BJ (cell line): Measurements from ENCODE around the gene METTL8. TPM values are rescaled to one million over a fixed set of nuclear protein-coding genes. Genes with fewer than 3 reads are reported as not detected.

Experiments used
- CTCF ChIA-PET: fragments of 350-600 bp; formaldehyde crosslinking; extraction: SDS; loops from one replicate; lab custom pipeline; 2021; ENCODE audit warnings: antibody characterized with exemption, inconsistent platforms; lab: Yijun Ruan, JAX
- POLR2A ChIA-PET: fragments of 300-600 bp; sonication (Branson Sonifier 250); formaldehyde crosslinking; extraction: SDS; loops from one replicate; lab custom pipeline; 2021; ENCODE audit warnings: antibody characterized with exemption; lab: Charles Lee
- DNase-seq: peaks from one replicate; pipeline ENCODE4 v3.0.0-alpha.2; 2011; ENCODE audit warnings: low read depth
- H3K27me3 ChIP-seq: 2 replicates; pipeline ENCODE4 v1.6.0; 2011; ENCODE audit warnings: low read length; ENCODE audit not compliant: control insufficient read depth, insufficient read depth
- H3K36me3 ChIP-seq: 2 replicates; pipeline ENCODE4 v1.5.1; 2011; ENCODE audit warnings: low read length; ENCODE audit not compliant: control insufficient read depth, insufficient read depth
- H3K4me3 ChIP-seq: 2 replicates; pipeline ENCODE4 v1.5.1; 2011; ENCODE audit warnings: low read depth, mild to moderate bottlenecking, control low read depth, low read length
- polyA plus RNA-seq: library from polyadenylated mRNA; depleted of rRNA; stranded (reverse); fragments of >200 nt; gene quantifications from 2 replicates; pipeline ENCODE4 v1.2.3, GENCODE V29; 2011
- TF ChIP-seq, protein P1 (sequence below): IDR thresholded peaks from 2 replicates; pipeline ENCODE4 v1.5.1; 2011; ENCODE audit warnings: low read depth, mild to moderate bottlenecking, control low read depth, inconsistent platforms, low read length, moderate library complexity; ENCODE audit not compliant: insufficient read depth

The METTL8 gene
- polyA plus RNA-seq, 1 experiment = 5.4 TPM

DNA sequence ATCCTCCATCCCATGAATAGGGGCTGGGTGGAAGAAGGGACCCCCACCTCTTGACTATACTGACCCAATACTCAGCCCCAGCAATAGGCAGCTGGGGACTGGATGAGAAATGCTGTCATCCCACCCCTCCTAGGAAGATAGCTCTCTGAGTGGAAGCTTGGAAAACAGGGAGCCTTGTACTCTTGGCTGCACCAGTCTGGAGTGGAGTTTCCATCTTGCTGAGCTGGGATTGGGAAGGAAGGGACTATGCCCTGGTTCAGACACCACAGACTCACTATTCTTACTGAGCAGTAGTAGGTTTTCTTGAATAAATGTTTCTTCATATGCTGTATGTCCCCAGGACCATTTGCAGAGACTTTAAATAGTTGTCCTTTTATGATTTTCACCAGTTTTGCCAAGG lies 7.7 kb upstream of the METTL8 start:
- H3K4me3 ChIP-seq = no peak overlapping the region
- DNase-seq = no peak
- TF ChIP-seq, protein P1, sequence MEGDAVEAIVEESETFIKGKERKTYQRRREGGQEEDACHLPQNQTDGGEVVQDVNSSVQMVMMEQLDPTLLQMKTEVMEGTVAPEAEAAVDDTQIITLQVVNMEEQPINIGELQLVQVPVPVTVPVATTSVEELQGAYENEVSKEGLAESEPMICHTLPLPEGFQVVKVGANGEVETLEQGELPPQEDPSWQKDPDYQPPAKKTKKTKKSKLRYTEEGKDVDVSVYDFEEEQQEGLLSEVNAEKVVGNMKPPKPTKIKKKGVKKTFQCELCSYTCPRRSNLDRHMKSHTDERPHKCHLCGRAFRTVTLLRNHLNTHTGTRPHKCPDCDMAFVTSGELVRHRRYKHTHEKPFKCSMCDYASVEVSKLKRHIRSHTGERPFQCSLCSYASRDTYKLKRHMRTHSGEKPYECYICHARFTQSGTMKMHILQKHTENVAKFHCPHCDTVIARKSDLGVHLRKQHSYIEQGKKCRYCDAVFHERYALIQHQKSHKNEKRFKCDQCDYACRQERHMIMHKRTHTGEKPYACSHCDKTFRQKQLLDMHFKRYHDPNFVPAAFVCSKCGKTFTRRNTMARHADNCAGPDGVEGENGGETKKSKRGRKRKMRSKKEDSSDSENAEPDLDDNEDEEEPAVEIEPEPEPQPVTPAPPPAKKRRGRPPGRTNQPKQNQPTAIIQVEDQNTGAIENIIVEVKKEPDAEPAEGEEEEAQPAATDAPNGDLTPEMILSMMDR = no peak
- H3K36me3 ChIP-seq = no peaks in the 10 kb centered on the region
- ChIA-PET POLR2A (no interaction called here), CTCF (interaction anchor here (0.6 to 0.9 kb wide), 2 partner anchors 25 to 412 kb away, joined by 3 read pairs; no protein-coding TSS in a partner anchor)
- no peaks in the 10 kb centered on the region for H3K27me3 ChIP-seq

DNA sequence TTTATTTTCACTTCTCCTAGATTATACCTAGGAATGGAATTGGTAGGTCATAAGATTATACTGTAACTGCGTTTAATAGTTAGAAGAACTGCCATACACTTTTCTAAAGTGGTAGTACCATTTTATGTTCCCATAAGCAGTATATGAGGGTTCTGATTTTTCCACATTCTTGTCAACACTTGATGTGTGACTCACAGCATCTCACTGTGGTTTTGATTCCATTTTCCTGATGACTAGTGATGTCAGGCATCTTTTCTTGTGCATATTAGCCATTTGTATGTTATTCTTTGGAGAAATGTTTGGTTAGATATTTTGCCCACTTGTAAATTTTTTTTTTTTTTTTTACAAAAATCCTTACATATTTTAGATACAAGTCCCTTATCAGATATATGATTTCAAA lies 2.5 kb upstream of the METTL8 start:
- TF ChIP-seq, protein P1 = no peak
- Histone ChIP-seq H3K27me3 (no peaks in the 10 kb centered on the region), H3K4me3 (no peak overlapping the region), H3K36me3 (no peaks in the 10 kb centered on the region)
- POLR2A ChIA-PET = no interaction called here
- DNase-seq = no peak
- CTCF ChIA-PET = no interaction called here

DNA sequence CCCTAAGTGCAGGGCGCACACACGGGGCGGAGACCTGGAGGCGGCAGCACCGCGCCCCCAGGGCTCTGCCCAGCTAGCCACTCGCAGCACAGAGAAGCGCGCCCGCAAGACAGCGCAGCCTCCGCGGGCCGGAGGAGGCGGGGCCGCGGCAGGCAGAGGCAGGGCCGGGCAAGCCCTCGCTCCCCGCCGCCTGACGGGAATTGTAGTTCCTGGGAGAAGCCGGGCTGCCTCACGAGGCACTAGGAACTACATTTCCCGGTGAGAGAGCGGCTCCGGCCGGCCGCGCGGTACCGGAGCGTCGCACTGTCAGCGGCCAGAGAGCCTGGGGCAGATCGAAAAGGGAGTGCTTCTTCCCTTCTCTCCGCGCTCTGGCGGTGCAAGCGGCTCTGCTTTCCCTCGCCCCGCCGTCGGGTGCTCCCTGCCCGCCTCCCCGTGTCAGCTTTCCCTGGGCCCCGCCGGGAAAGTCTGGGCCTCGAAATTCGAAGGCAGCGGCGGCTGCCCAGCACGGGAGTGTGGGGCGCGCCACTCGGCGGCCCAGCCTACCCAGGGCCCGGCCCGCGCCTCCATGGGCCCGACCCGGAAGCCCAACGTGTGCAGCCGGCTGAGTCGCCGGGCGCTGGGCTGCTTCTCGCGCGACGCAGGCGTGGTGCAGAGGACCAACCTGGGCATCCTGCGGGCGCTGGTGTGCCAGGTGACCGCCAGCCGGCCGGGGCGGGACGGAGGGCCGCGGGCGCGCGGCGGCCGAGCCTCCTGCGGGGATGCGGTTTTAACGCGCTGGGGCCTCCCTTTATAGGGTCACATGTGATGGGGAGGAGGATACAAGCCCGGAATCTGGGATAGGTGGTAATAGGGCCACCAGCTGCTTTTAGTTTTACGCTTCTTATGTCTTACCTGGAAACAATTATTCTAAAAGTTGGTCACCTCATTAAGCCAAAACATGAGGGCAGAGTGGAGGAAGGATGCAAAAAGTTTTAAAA lies 511 bp upstream of the METTL8 start, which contains the start of gene DCAF17:
Gene DCAF17, plus strand, starts transcription at position 214 of the 977 bp plus-strand sequence. Its CDS starts 352 bp downstream, at position 566.
- ChIA-PET CTCF (interaction anchor here (0.7 to 1.2 kb wide), 3 partner anchors 18 to 460 kb away, joined by 3 to 5 read pairs (median 4); no protein-coding TSS in a partner anchor), POLR2A (no interaction called here)
- peak; percentile 78 for DNase-seq
- peak within 1 kb of the TSS; percentile 58 for H3K4me3 ChIP-seq
- TF ChIP-seq, protein P1 = no peak
- no peaks in the 10 kb centered on the region for H3K36me3 ChIP-seq
- H3K27me3 ChIP-seq = no peaks in the 10 kb centered on the region

DNA sequence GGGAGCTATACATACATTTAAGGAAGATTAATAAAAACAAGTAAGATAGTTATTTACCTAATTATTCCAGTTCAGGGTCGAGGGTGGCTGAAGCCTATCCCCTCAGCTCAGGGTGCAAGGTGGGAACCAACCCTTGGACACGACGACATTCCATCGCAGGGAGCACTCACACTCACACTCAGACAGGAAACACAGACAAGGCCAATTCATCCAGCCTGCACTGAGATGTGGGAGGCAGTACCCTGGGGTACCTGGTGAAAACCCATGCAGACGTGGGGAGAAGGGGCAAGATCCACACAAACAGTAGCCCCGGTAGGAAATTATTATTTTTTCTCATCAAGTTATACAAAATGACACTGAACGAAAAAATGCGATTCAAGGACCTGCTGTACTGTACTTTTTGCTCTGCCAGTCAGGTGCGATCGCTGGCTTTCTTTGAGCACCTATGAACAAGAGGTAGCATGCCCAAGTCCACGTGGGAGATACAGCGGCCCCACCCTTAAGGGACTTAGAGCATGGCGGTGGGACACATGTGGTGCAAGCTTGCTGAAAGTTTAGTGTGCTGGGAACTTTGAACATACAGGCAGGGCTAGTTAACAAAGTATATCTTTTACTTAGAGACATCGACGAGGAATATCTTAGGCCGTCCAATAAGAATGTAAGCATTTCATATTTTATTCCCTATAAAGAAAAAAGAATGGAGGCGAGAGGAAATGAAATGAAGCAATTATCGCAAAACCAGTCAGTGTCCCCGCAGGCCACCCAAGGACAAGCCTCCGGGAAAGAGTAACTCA lies 624 bp downstream of the METTL8 start:
- POLR2A ChIA-PET = no interaction called here
- no peaks in the 10 kb centered on the region for H3K36me3 ChIP-seq
- no peak for DNase-seq
- CTCF ChIA-PET = interaction anchor here (1.0 to 1.5 kb wide), 5 partner anchors 16 to 466 kb away, joined by 3 to 5 read pairs (median 4); no protein-coding TSS in a partner anchor
- TF ChIP-seq, protein P1 = no peak
- peak overlapping the region; percentile 58 for H3K4me3 ChIP-seq
- H3K27me3 ChIP-seq = no peaks in the 10 kb centered on the region
